Neural cell (in vitro differentiated cells): Measurements from ENCODE around the gene SPATA9.

Source experiments
- EP300 ChIP-seq: fragments of 450-650 bp; conservative IDR thresholded peaks from 2 replicates; pipeline ENCODE4 v1.6.1; 2014; ENCODE audit warnings: antibody characterized with exemption, mild to moderate bottlenecking, moderate library complexity; ENCODE audit not compliant: poor library complexity, severe bottlenecking
- EZH2 ChIP-seq: fragments of 200-600, 300-800 bp; shearing (Covaris generic), sonication (generic); IDR thresholded peaks from 2 replicates; pipeline ENCODE4 v1.6.1; 2014; ENCODE audit warnings: antibody characterized with exemption, low read length, borderline replicate concordance, mild to moderate bottlenecking; ENCODE audit not compliant: insufficient read depth, poor library complexity, severe bottlenecking
- POLR2AphosphoS5 ChIP-seq: IDR thresholded peaks from 2 replicates; pipeline ENCODE4 v1.6.1; 2012
- TAF1 ChIP-seq: IDR thresholded peaks from 2 replicates; pipeline ENCODE4 v1.6.1; 2012; ENCODE audit warnings: low read depth
- TF ChIP-seq, protein P1 (sequence below): fragments of 450-650 bp; IDR thresholded peaks from 2 replicates; pipeline ENCODE4 v1.5.1; 2014; ENCODE audit warnings: antibody characterized with exemption, mild to moderate bottlenecking, moderate library complexity; ENCODE audit not compliant: poor library complexity, severe bottlenecking

DNA sequence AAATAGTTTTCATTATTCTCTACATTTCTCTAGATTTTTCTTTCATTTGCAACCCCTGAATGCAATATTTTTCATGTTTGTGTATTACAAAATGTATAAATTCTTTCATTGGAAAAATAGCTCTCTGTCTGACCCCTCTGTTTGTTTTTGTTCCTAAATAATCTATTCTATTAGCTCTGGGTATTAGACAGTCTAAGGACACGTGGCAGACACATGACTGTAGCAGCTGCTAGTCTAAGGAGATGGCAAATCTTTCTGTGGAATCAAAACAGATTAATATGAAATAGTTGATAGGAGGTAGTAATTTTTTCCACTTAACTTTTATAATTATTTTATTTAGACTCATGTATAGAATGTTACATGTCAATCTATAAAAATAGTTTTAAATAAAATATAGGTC lies 21.4 kb upstream of the SPATA9 start:
- TF ChIP-seq, protein P1, sequence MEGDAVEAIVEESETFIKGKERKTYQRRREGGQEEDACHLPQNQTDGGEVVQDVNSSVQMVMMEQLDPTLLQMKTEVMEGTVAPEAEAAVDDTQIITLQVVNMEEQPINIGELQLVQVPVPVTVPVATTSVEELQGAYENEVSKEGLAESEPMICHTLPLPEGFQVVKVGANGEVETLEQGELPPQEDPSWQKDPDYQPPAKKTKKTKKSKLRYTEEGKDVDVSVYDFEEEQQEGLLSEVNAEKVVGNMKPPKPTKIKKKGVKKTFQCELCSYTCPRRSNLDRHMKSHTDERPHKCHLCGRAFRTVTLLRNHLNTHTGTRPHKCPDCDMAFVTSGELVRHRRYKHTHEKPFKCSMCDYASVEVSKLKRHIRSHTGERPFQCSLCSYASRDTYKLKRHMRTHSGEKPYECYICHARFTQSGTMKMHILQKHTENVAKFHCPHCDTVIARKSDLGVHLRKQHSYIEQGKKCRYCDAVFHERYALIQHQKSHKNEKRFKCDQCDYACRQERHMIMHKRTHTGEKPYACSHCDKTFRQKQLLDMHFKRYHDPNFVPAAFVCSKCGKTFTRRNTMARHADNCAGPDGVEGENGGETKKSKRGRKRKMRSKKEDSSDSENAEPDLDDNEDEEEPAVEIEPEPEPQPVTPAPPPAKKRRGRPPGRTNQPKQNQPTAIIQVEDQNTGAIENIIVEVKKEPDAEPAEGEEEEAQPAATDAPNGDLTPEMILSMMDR, result no peak
- TF ChIP-seq EP300, result no peak
- no peak for TF ChIP-seq EZH2
- no peak for TF ChIP-seq TAF1
- no peak for TF ChIP-seq POLR2AphosphoS5
